A549 (cell line): ENCODE data around the gene ABCB11. TPM values are rescaled to one million over a fixed set of nuclear protein-coding genes. Genes with fewer than 3 reads are reported as not detected.
"Not testable (repeated sequence)": the region's sequence is repeated elsewhere in the genome, so short reads cannot be mapped to it uniquely, and the experiment has no call there.

ENCODE experiments used
- ATAC-seq, 2 experiments: fragments of 200-7000 bp in 1 of 2; fragments of >200 bp in 1 of 2; cut with Nextera tagmentation in 1 of 2; cut with Tn5 transposase in 1 of 2; 3 replicates each; pipeline versions ENCODE4 v1.8.0 to v1.9.1; 2018 to 2020; ENCODE audit warnings: mild to moderate bottlenecking in 1 of 2, moderate library complexity in 1 of 2
- CTCF ChIA-PET: fragments of 300-600 bp; sonication (Branson Sonifier 250); formaldehyde crosslinking; extraction: SDS; loops from one replicate; lab custom pipeline; 2021; ENCODE audit warnings: antibody characterized with exemption, inconsistent platforms; lab: Yijun Ruan, JAX
- POLR2A ChIA-PET: fragments of 350-600 bp; formaldehyde crosslinking; extraction: SDS; loops from one replicate; lab custom pipeline; 2021; ENCODE audit warnings: antibody characterized with exemption, inconsistent platforms; lab: Yijun Ruan, JAX
- DNase-seq, 2 experiments: peaks; one replicate each; pipeline versions ENCODE4 v3.0.0 to v3.0.0-alpha.2; 2011 to 2016; ENCODE audit warnings: low read depth in 1 of 2, low spot score in 1 of 2
- FAIRE-seq: peaks from 2 replicates; lab custom pipeline; 2011; peaks lifted over from hg19 to GRCh38; lab: Jason Lieb, UNC
- H3K27ac ChIP-seq, 2 experiments: fragments of >200 bp; sonication (Bioruptor Twin); formaldehyde crosslinking; 3 replicates each; pipeline ENCODE4 v1.5.1; 2016 to 2017
- H3K4me1 ChIP-seq: fragments of >200 bp; sonication (Bioruptor Twin); formaldehyde crosslinking; 3 replicates; pipeline ENCODE4 v1.6.1; 2016
- H3K4me2 ChIP-seq: fragments of >200 bp; sonication (Bioruptor Twin); formaldehyde crosslinking; 3 replicates; pipeline ENCODE4 v1.6.1; 2016
- H3K4me3 ChIP-seq: fragments of >200 bp; sonication (Bioruptor Twin); formaldehyde crosslinking; 3 replicates; pipeline ENCODE4 v1.5.1; 2016
- H3K9me3 ChIP-seq: fragments of >200 bp; sonication (Bioruptor Twin); formaldehyde crosslinking; 3 replicates; pipeline ENCODE4 v1.6.1; 2016
- CHD2 ChIP-seq: fragments of 150-350 bp; IDR thresholded peaks from 2 replicates; pipeline ENCODE4 v1.6.1; 2014; ENCODE audit warnings: low read length; ENCODE audit not compliant: partially characterized antibody
- CHD4 ChIP-seq: fragments of 200-600 bp; sonication (generic); IDR thresholded peaks from 2 replicates; pipeline ENCODE4 v1.6.1; 2016; ENCODE audit warnings: antibody characterized with exemption, mild to moderate bottlenecking, borderline replicate concordance
- FOSB ChIP-seq: fragments of 250-450 bp; sonication (Bioruptor Pico); IDR thresholded peaks from 2 replicates; pipeline ENCODE4 v1.5.0; 2020; ENCODE audit warnings: mild to moderate bottlenecking, moderate library complexity
- FOXS1 ChIP-seq: fragments of 250-450 bp; sonication (Bioruptor Pico); IDR thresholded peaks from 2 replicates; pipeline ENCODE4 v1.5.0; 2020; ENCODE audit warnings: mild to moderate bottlenecking, moderate library complexity
- MYC ChIP-seq: IDR thresholded peaks from 2 replicates; pipeline ENCODE4 v1.6.1; 2012; ENCODE audit warnings: mild to moderate bottlenecking, inconsistent platforms, low read length, improper control_type of control experiment, borderline replicate concordance
- NFE2L2 ChIP-seq: fragments of 150-350 bp; conservative IDR thresholded peaks from 2 replicates; pipeline ENCODE4 v1.6.1; 2014; ENCODE audit warnings: low read length
- SREBF2 ChIP-seq: fragments of 450-650 bp; IDR thresholded peaks from 2 replicates; pipeline ENCODE4 v1.6.1; 2014; ENCODE audit warnings: mild to moderate bottlenecking, moderate library complexity
- ZNF302 ChIP-seq: fragments of 250-450 bp; sonication (Bioruptor Pico); IDR thresholded peaks from 2 replicates; pipeline ENCODE4 v1.9.0; 2021; ENCODE audit warnings: inconsistent platforms, mild to moderate bottlenecking, moderate library complexity
- WGBS: methylation state at CpG from one replicate; pipeline ENCODE4 v1.1.6; 2017; ENCODE audit errors: missing lambda C conversion rate; 5-methylcytosine and 5-hydroxymethylcytosine counted together
- polyA plus RNA-seq, 4 experiments: library from polyadenylated mRNA; depleted of rRNA in 3 of 4; stranded (reverse); fragments of >200 nt; fragmentation: RNase III in 1 of 4; extraction: RNeasy Plus Mini Kit Qiagen cat#74134 plus additional on column Dnase treatment in 1 of 4; gene quantifications; 2 replicates in 3 of 4; 3 replicates in 1 of 4; pipeline ENCODE4 v1.2.3, GENCODE V29; 2011 to 2017
- TF ChIP-seq, protein P1 (sequence below): fragments of >200 bp; sonication (Bioruptor Twin); formaldehyde crosslinking; IDR thresholded peaks from 2 replicates; pipeline ENCODE4 v1.6.1; 2016
- TF ChIP-seq, protein P2 (sequence below): fragments of >200 bp; sonication (Bioruptor Twin); formaldehyde crosslinking; IDR thresholded peaks from 3 replicates; pipeline ENCODE4 v1.5.1; 2016
- TF ChIP-seq, protein P3 (sequence below): fragments of 250-450 bp; sonication (Bioruptor Pico); IDR thresholded peaks from 2 replicates; pipeline ENCODE4 v1.5.0; 2021; ENCODE audit warnings: mild to moderate bottlenecking, moderate library complexity, borderline replicate concordance
- TF ChIP-seq, protein P4 (sequence below): IDR thresholded peaks from 2 replicates; pipeline ENCODE4 v1.6.1; 2012
- TF ChIP-seq, protein P5 (sequence below): fragments of 250-450 bp; sonication (Bioruptor Pico); IDR thresholded peaks from 2 replicates; pipeline ENCODE4 v1.5.0; 2020; ENCODE audit warnings: low read depth, mild to moderate bottlenecking, moderate library complexity

ABCB11 gene
- polyA plus RNA-seq, 2 of the 4 experiments (the other 2 are of a cell fraction), result not detected

DNA sequence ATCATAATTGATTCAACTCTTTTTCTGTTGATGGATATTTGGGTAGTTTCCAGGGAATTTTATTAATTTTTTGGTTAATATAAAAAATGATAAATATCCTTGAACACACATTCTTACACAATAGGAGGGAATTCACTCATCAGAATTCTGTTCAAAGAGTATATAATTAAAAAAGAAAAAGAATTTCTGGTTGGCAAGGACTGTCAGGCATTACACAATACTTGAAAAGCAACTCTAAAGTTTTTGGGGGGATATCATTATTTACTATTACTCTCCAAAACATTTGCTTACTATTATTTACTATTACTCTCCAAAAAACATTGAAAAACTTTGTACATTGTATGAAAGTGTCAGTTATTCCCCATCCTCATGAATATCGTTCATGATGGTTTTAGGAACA is 92.1 kb downstream of the ABCB11 start:
- WGBS, result 72% methylated on average over 1 of the region's 1 CpG
- no peak for FAIRE-seq
- CTCF ChIA-PET, result no interaction called here

DNA sequence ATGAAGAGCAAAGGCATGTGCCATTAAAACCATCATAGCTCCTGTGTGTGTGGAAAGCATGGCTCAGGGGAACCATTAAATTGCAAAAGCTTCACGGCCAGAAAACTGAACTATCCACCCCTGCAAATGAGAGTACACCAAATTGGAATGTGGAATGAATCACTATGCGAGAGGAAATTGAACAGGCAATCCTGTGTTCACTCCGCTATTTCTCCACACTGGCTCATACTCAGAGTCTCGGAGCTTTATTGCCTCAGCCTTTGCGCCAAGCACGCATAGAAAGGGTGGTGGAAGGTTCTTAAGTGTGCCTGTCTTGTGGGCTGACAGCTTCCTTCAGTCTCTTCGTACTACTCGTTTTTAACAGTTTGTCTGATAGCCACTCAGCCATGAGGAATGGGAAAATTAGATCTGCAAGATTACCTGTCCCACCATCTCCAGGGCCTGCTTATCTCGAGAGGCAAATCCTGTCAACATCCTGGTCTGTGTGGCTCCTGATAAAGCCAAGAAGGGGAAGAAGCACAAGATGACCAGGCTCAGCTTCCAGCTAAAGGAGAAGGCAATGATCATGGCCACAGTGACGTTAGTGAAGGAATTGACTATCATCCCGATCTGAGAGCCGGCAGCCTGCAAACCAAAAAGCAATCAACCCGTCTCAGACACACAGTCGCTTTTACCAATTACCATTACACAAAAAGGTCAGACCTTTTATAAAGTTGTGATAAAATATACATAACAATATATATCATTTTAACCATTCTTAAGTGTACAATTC is 95.1 kb downstream of the ABCB11 start:
- H3K4me2 ChIP-seq, result no peak overlapping the region
- no peak overlapping the region for H3K27ac ChIP-seq
- TF ChIP-seq NFE2L2, result no peak
- no peak for TF ChIP-seq ZNF302 (CRISPR knock-in tag)
- TF ChIP-seq MYC, result no peak
- no peak for TF ChIP-seq FOXS1 (CRISPR knock-in tag)
- TF ChIP-seq, protein P1, sequence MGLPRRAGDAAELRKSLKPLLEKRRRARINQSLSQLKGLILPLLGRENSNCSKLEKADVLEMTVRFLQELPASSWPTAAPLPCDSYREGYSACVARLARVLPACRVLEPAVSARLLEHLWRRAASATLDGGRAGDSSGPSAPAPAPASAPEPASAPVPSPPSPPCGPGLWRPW, result no peak
- TF ChIP-seq, protein P2, sequence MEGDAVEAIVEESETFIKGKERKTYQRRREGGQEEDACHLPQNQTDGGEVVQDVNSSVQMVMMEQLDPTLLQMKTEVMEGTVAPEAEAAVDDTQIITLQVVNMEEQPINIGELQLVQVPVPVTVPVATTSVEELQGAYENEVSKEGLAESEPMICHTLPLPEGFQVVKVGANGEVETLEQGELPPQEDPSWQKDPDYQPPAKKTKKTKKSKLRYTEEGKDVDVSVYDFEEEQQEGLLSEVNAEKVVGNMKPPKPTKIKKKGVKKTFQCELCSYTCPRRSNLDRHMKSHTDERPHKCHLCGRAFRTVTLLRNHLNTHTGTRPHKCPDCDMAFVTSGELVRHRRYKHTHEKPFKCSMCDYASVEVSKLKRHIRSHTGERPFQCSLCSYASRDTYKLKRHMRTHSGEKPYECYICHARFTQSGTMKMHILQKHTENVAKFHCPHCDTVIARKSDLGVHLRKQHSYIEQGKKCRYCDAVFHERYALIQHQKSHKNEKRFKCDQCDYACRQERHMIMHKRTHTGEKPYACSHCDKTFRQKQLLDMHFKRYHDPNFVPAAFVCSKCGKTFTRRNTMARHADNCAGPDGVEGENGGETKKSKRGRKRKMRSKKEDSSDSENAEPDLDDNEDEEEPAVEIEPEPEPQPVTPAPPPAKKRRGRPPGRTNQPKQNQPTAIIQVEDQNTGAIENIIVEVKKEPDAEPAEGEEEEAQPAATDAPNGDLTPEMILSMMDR, result no peak
- TF ChIP-seq, all 56 proteins: peak for 0
- no peak for ATAC-seq
- no peak for FAIRE-seq
- WGBS, result 70% methylated on average over 14 of the region's 14 CpGs
- Histone ChIP-seq H3K4me3 (no peak overlapping the region), H3K4me1 (no peaks in the 10 kb centered on the region), H3K9me3 (no peaks in the 10 kb centered on the region)
- no peak for DNase-seq
- ChIA-PET POLR2A (no interaction called here), CTCF (interaction anchor here (0.7 to 2.7 kb wide), 6 partner anchors 9 to 210 kb away, joined by 3 to 11 read pairs (median 3); no protein-coding TSS in a partner anchor)

More for the DNA sequence above, 92.1 kb downstream of the ABCB11 start:
- Histone ChIP-seq H3K4me1 (no peaks in the 10 kb centered on the region), H3K9me3 (no peaks in the 10 kb centered on the region)
- TF ChIP-seq ZNF302 (CRISPR knock-in tag) (no peak), NFE2L2 (no peak), CHD2 (no peak), CHD4 (no peak)
- TF ChIP-seq, protein P3, sequence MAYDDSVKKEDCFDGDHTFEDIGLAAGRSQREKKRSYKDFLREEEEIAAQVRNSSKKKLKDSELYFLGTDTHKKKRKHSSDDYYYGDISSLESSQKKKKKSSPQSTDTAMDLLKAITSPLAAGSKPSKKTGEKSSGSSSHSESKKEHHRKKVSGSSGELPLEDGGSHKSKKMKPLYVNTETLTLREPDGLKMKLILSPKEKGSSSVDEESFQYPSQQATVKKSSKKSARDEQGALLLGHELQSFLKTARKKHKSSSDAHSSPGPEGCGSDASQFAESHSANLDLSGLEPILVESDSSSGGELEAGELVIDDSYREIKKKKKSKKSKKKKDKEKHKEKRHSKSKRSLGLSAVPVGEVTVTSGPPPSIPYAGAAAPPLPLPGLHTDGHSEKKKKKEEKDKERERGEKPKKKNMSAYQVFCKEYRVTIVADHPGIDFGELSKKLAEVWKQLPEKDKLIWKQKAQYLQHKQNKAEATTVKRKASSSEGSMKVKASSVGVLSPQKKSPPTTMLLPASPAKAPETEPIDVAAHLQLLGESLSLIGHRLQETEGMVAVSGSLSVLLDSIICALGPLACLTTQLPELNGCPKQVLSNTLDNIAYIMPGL (CRISPR knock-in tag), result no peak
- TF ChIP-seq, protein P4, sequence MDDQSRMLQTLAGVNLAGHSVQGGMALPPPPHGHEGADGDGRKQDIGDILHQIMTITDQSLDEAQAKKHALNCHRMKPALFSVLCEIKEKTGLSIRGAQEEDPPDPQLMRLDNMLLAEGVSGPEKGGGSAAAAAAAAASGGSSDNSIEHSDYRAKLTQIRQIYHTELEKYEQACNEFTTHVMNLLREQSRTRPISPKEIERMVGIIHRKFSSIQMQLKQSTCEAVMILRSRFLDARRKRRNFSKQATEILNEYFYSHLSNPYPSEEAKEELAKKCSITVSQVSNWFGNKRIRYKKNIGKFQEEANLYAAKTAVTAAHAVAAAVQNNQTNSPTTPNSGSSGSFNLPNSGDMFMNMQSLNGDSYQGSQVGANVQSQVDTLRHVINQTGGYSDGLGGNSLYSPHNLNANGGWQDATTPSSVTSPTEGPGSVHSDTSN, result no peak
- TF ChIP-seq, all 56 proteins: peak for 0
- DNase-seq (no peak), ATAC-seq (no peak)
- Histone ChIP-seq H3K4me3 (no peak overlapping the region), H3K4me2 (no peak overlapping the region), H3K27ac (no peak overlapping the region)
- POLR2A ChIA-PET, result no interaction called here

DNA sequence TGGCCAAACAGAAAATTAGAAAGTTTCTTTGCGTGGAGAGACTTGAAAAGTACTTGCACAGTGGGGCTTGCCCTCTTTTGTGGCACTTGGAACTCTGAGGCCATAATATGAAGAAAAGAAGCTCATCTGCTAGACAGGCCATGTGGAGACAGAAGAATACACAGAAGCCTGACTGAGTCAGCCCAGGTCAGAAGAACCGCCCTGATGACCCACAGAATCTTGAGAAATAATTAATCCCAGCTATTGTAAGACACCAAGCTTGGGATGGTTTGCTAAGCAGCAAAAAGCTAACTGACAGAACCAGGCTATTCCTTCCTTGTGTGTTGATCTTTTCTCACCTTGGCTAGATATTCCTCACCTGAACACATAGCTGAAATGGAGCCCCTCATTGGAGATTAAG is 96.3 kb downstream of the ABCB11 start:
- CTCF ChIA-PET, result interaction anchor here (1.4 kb wide), 1 partner anchor 14 kb away, joined by 5 read pairs; no protein-coding TSS in a partner anchor
- POLR2A ChIA-PET, result no interaction called here
- H3K4me3 ChIP-seq, result no peak overlapping the region
- FAIRE-seq, result no peak
- 22% methylated on average over 2 of the region's 2 CpGs for WGBS
- H3K4me1 ChIP-seq, result no peaks in the 10 kb centered on the region
- no peak for TF ChIP-seq FOSB (CRISPR knock-in tag)
- TF ChIP-seq, protein P5, sequence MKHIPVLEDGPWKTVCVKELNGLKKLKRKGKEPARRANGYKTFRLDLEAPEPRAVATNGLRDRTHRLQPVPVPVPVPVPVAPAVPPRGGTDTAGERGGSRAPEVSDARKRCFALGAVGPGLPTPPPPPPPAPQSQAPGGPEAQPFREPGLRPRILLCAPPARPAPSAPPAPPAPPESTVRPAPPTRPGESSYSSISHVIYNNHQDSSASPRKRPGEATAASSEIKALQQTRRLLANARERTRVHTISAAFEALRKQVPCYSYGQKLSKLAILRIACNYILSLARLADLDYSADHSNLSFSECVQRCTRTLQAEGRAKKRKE (CRISPR knock-in tag), result no peak
- no peak for TF ChIP-seq SREBF2
- TF ChIP-seq, all 56 proteins: peak for 0
- Histone ChIP-seq H3K27ac (no peak overlapping the region), H3K9me3 (no peaks in the 10 kb centered on the region), H3K4me2 (no peak overlapping the region)
- DNase-seq (no peak), ATAC-seq (no peak)

DNA sequence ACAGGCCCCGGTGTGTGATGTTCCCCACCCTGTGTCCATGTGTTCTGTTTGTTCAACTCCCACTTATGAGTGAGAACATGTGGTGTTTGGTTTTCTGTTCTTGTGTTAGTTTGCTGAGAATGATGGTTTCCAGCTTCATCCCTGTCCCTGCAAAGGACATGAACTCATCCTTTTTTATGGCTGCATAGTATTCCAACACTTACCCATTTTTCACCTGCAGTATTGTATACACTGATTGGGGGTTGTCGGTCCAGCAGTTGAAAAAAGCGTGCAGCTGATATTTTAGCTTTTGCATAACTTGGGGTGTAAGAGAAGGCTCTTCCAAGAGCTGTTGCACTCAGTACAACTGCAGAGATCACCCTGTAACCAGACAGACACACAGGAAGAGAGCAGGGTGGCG is 99.0 kb downstream of the ABCB11 start:
- CTCF ChIA-PET, result interaction anchor here (0.8 to 2.5 kb wide), 2 partner anchors 11 to 18 kb away, joined by 3 to 7 read pairs; no protein-coding TSS in a partner anchor
- not testable (repeated sequence) for H3K9me3 ChIP-seq

More for the DNA sequence above, 99.0 kb downstream of the ABCB11 start:
- DNase-seq, POLR2A ChIA-PET, ATAC-seq, FAIRE-seq, H3K27ac ChIP-seq, H3K4me1 ChIP-seq, H3K4me2 ChIP-seq, H3K4me3 ChIP-seq: not testable (repeated sequence)
- 35% methylated on average over 4 of the region's 4 CpGs for WGBS
